ENCODE measurements around the gene DCDC2.
"Not testable (repeated sequence)": the region's sequence is repeated elsewhere in the genome, so short reads cannot be mapped to it uniquely, and the experiment has no call there.

The DCDC2 gene

DNA sequence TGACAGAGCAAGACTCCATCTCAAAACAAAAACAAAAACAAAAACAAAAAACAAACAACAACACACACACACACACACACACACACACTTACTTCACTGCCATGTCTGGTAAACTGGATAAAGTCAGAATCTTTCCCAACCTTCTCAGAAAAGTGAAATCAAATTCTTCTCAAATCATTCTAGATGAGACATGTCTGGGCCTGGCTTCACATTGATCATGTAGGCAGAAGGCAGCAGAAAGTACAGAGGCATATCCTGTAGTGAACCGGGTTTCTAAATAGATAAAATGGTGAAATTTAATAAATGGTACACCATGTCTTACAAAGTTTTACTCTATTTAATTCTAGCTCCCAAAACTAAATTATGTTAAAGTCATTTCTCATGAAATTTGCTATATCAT is 30.0 kb upstream of the DCDC2 start:
- TF ChIP-seq, protein P1, sequence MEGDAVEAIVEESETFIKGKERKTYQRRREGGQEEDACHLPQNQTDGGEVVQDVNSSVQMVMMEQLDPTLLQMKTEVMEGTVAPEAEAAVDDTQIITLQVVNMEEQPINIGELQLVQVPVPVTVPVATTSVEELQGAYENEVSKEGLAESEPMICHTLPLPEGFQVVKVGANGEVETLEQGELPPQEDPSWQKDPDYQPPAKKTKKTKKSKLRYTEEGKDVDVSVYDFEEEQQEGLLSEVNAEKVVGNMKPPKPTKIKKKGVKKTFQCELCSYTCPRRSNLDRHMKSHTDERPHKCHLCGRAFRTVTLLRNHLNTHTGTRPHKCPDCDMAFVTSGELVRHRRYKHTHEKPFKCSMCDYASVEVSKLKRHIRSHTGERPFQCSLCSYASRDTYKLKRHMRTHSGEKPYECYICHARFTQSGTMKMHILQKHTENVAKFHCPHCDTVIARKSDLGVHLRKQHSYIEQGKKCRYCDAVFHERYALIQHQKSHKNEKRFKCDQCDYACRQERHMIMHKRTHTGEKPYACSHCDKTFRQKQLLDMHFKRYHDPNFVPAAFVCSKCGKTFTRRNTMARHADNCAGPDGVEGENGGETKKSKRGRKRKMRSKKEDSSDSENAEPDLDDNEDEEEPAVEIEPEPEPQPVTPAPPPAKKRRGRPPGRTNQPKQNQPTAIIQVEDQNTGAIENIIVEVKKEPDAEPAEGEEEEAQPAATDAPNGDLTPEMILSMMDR (IDR thresholded peaks at IDR 0.05; ENCODE audit: low read depth, low read length, missing control alignments) = no peak
- H3K4me3 ChIP-seq (replicated peaks; ENCODE audit: low read depth, low read length) = no peak overlapping the region
- no peak for DNase-seq (ENCODE audit: extremely low read depth, low read depth)

DNA sequence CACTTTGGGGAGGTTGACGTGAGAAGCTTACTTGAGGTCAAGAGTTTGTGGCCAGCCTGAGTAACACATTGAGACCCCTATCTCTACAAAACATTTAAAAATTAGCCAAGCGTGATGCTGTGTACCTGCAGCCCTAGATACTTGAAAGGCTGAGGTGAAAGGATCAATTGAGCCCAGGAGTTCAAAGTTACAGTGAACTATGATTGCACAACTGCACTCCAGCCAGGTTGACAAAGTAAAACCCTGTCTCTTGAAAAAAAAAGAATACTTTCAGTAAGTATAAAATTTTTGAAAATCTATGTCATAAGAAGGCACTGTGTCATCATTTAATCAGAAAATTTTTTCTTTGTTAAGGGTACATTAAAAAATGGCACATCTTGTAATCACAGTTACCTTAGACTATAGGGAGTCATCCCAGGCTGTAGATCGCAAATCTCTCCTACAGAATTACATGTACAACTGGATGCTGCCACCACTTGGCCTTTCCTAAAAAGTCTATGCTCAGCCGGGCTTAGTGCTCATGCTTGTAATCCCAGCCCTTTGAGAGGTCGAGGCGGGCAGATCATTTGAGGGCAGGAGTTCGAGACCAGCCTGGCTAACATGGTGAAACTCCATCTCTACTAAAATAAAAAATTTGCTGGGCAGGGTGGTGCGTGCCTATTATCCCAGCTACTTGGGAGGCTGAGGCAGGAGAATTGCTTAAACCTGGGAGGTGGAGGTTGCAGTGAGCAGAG is 27.8 kb upstream of the DCDC2 start:
- TF ChIP-seq, protein P1 (IDR thresholded peaks at IDR 0.05; ENCODE audit: low read depth, low read length, missing control alignments) = no peak
- H3K4me3 ChIP-seq (replicated peaks; ENCODE audit: low read depth, low read length) = no peak overlapping the region
- no peak for DNase-seq (ENCODE audit: extremely low read depth, low read depth)

DNA sequence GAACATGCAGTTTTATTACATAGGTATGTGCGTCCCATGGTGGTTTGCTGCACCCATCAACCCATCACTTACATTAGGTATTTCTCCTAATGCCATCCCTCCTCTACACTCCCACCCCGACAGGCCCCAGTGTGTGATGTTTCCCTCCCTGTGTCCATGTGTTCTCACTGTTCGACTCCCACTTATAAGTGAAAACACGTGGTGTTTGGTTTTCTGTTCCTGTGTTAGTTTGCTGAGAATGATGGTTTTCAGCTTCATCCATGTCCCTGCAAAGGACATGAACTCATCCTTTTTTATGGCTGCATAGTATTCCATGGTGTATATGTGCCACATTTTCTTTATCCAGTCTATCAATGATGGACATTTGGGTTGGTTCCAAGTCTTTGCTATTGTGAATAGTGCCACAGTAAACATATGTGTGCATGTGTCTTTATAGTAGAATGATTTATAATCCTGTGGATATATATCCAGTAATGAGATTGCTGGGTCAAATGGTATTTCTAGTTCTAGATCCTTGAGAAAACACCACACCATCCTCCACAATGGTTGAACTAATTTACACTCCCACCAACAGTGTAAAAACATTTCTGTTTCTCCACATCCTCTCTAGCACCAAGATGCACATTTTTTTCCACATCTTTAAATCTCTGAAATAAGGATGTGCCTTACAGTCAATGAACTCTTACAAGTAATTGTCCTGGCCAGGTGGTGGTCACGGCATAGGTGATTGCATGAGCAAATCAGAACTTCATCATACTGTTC is 26.7 kb upstream of the DCDC2 start:
- not testable (repeated sequence) for H3K4me3 ChIP-seq (replicated peaks; ENCODE audit: low read depth, low read length); DNase-seq (ENCODE audit: extremely low read depth, low read depth)

DNA sequence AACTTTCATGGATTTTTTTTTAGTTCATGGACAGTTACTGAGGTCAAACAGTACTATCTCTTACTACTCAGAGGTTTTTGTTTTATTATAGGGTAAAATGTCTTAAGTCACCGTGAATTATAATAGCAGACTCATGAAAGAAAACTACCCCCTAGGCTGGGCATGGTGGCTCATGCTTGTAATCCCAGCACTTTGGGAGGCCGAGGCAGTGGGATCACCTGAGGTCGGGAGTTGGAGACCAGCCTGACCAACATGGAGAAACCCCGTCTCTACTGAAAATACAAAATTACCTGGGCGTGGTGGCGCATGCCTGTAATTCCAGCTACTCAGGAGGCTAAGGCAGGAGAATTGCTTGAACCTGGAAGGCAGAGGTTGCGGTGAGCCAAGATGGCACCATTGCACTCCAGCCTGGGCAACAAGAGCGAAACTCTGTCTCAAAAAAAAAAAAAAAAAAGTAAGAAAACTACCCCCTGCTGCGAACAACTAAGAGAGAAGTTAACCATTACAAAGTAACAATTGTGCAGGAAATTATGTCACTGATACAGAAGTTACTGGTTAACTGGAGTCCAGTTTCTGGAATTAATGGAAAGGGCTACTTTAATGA is 25.1 kb upstream of the DCDC2 start:
- not testable (repeated sequence) for DNase-seq (ENCODE audit: extremely low read depth, low read depth); H3K4me3 ChIP-seq (replicated peaks; ENCODE audit: low read depth, low read length)

DNA sequence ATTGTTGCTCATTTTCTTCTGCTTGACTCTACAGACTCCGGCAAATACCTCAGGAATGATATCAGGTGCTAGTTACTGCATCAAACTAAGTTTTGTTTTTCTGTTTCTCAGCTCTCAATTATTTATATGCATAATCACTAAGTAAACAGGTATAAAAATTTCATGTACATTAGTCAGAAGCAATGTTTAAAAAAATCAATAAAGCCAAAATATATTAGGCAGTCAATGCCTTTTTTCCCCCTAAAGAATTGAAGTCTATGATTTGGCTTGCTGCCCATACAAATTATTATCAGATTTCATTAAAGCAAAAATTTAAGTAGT is 24.3 kb upstream of the DCDC2 start:
- DNase-seq (ENCODE audit: extremely low read depth, low read depth) = no peak
- no peak overlapping the region for H3K4me3 ChIP-seq (replicated peaks; ENCODE audit: low read depth, low read length)

DNA sequence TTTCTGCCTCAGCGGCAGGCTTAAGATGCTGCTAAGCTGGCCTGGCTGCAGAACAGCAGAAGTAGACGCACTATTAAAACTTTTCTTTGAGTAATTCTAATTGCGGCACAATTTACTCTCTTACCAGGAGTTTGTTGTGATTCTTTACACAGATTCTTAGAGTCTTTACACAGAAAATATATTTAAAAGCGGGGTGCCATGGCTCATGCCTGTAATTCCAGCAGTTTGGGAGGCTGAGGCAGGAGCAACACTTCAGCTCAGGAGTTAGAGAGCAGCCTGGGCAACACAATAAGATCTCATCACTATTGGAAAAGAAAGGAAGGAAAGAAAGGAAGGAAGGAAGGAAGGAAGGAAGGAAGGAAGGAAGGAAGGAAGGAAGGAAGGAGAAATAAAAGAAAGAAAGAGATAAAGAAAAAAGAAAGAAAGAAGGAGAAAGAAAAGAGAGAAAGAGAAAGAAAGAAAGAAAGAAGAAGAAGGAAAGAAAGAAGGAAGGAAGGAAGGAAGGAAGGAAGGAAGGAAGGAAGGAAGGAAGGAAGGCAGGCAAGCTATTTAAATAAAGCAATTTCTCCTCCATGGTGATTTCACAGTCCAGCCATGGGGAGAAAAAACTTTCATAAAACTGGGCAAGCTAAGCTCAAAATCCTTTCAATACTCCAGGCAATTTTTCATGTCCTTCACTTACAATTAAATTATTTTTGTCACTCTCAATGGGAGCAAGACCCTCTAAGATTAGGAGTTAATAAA is 23.8 kb upstream of the DCDC2 start:
- H3K4me3 ChIP-seq (replicated peaks; ENCODE audit: low read depth, low read length) = no peak overlapping the region
- TF ChIP-seq, protein P1 (IDR thresholded peaks at IDR 0.05; ENCODE audit: low read depth, low read length, missing control alignments) = no peak
- DNase-seq (ENCODE audit: extremely low read depth, low read depth) = no peak

More for the DNA sequence above, 24.3 kb upstream of the DCDC2 start:
- TF ChIP-seq, protein P1 (IDR thresholded peaks at IDR 0.05; ENCODE audit: low read depth, low read length, missing control alignments) = no peak

DNA sequence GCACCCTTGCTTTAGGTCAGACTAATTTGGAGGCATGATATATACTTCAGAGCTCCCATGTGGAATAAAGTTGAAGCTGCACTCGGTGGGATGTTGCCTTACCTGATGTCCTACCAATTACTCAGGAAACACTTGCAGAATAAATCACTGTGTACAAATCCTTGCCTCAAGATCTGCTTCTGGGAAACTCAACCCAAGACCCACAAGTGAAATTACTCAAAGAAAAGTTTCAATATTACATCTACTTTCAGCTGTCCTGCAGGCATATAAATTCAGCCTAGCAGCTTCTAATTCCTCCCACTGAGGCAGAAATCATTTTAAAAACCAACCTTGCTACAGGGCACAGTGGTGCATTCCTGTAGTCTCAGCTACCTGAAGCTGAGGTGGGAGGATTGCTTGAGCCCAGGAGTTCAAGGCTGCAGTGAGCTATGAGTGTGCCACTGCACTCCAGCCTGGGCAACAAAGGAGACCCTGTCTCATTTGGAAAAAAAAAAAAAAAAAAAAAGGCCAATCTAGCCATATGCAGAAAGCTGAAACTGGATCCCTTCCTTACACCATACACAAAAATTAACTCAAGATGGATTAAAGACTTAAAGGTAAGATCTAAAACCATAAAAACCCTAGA is 20.7 kb upstream of the DCDC2 start:
- no peak overlapping the region for H3K4me3 ChIP-seq (replicated peaks; ENCODE audit: low read depth, low read length)
- TF ChIP-seq, protein P1 (IDR thresholded peaks at IDR 0.05; ENCODE audit: low read depth, low read length, missing control alignments) = no peak
- DNase-seq (ENCODE audit: extremely low read depth, low read depth) = no peak
